ENCODE measurements around the gene PSME2. TPM values are rescaled to one million over a fixed set of nuclear protein-coding genes. Genes with fewer than 3 reads are reported as not detected.

The PSME2 gene
- total RNA-seq, 1 donor from 2014 or later, result 62.5 TPM

GRCh38 chr14:24135834-24136683 is 10.4 kb downstream of the PSME2 start, which contains the start of gene PSME1:
Gene PSME1, plus strand, starts transcription at chr14:24136194. Its CDS starts 69 bp downstream, at chr14:24136263.
- peak; percentile 80 for DNase-seq

GRCh38 chr14:24135584-24135833 is 10.9 kb downstream of the PSME2 start:
- DNase-seq, result no peak

- no peak for DNase-seq
Observed at GRCh38 chr14:24133735-24134134, 12.7 kb downstream of the PSME2 start.

GRCh38 chr14:24132976-24133375 is 13.4 kb downstream of the PSME2 start:
- no peak for DNase-seq

- DNase-seq, result no peak
Observed at GRCh38 chr14:24132061-24132685, 14.2 kb downstream of the PSME2 start.

- no peak for DNase-seq
Observed at GRCh38 chr14:24131549-24131966, 14.9 kb downstream of the PSME2 start.

GRCh38 chr14:24130717-24131548 is 15.5 kb downstream of the PSME2 start:
- peak; percentile 12 for DNase-seq

- no peak for DNase-seq
Observed at GRCh38 chr14:24130380-24130716, 16.1 kb downstream of the PSME2 start, which contains the start of gene FITM1. Gene FITM1, plus strand, starts transcription at chr14:24130659. Its CDS starts 905 bp downstream, at chr14:24131564.

- DNase-seq, result no peak
Observed at GRCh38 chr14:24129410-24129998, 16.9 kb downstream of the PSME2 start.

- DNase-seq, result no peak
Observed at GRCh38 chr14:24127673-24128072, 18.7 kb downstream of the PSME2 start.

- DNase-seq, result no peak
Observed at GRCh38 chr14:24126939-24127338, 19.5 kb downstream of the PSME2 start.

GRCh38 chr14:24123424-24124417 is 22.7 kb downstream of the PSME2 start:
- no peak for DNase-seq

GRCh38 chr14:24122898-24123297 is 23.5 kb downstream of the PSME2 start:
- no peak for DNase-seq

GRCh38 chr14:24122416-24122815 is 24.0 kb downstream of the PSME2 start:
- DNase-seq, result no peak

GRCh38 chr14:24121210-24121609 is 25.2 kb downstream of the PSME2 start:
- DNase-seq, result no peak

- DNase-seq, result no peak
Observed at GRCh38 chr14:24119691-24120090, 26.7 kb downstream of the PSME2 start.

GRCh38 chr14:24117179-24117578 is 29.2 kb downstream of the PSME2 start:
- DNase-seq, result no peak

- no peak for DNase-seq
Observed at GRCh38 chr14:24116128-24116814, 30.1 kb downstream of the PSME2 start.

- DNase-seq, result no peak
Observed at GRCh38 chr14:24115422-24116127, 30.8 kb downstream of the PSME2 start.
